Heart right ventricle (tissue), 16 donors: ENCODE results near the gene MYCBP2. TPM values are rescaled to one million over a fixed set of nuclear protein-coding genes. Genes with fewer than 3 reads are reported as not detected.

Experiments used
- ATAC-seq, 8 donors: fragments of 200-7000 bp; cut with Tn5 transposase; one replicate each; pipeline ENCODE4 v1.9.1; 2020; ENCODE audit warnings: mild to moderate bottlenecking in 8 of 8, moderate library complexity in 8 of 8, moderate number of reproducible peaks in 1 of 8
- DNase-seq, 2 donors: peaks; one replicate each; pipeline ENCODE4 v3.0.0-alpha.2; 2020
- H3K27ac ChIP-seq, 10 donors: fragments of 200-600 bp; sonication (generic) in 2 of 10; one replicate each; pipeline versions ENCODE4 v1.5.0 to v1.8.0; 2020 to 2022; ENCODE audit warnings: mild to moderate bottlenecking in 3 of 10
- H3K27me3 ChIP-seq, 7 donors: fragments of 200-600 bp; one replicate each; pipeline ENCODE4 v1.8.0; 2021 to 2022; ENCODE audit warnings: mild to moderate bottlenecking in 2 of 7
- H3K36me3 ChIP-seq, 9 donors: fragments of 200-600 bp; sonication (generic) in 1 of 9; one replicate each; pipeline versions ENCODE4 v1.5.0 to v1.8.0; 2020 to 2022; ENCODE audit warnings: mild to moderate bottlenecking in 2 of 9
- H3K4me1 ChIP-seq, 9 donors: fragments of 200-600 bp; sonication (generic) in 1 of 9; one replicate each; pipeline versions ENCODE4 v1.5.0 to v1.8.0; 2020 to 2022; ENCODE audit warnings: mild to moderate bottlenecking in 4 of 9
- H3K4me3 ChIP-seq, 10 donors: fragments of 200-600 bp; sonication (generic) in 2 of 10; one replicate each; pipeline versions ENCODE4 v1.5.0 to v1.8.0; 2020 to 2022; ENCODE audit warnings: mild to moderate bottlenecking in 7 of 10, moderate library complexity in 2 of 10
- H3K9me3 ChIP-seq, 11 donors: fragments of 200-600 bp in 10 of 11; sonication (generic) in 2 of 11; one replicate each; pipeline versions ENCODE4 v1.5.0 to v1.8.0; 2013 to 2022; ENCODE audit warnings: mild to moderate bottlenecking in 2 of 11, control low read depth in 1 of 11, moderate library complexity in 1 of 11
- WGBS, 2 donors: extraction: QIAGEN DNeasy Blood & Tissue Kit; methylation state at CpG; one replicate each; pipeline ENCODE4 v1.1.7; 2013; ENCODE audit warnings: inconsistent platforms in 1 of 2; 5-methylcytosine and 5-hydroxymethylcytosine counted together
- intact Hi-C, 10 donors: fragments of 100-400 bp; cut with DNase I; formaldehyde crosslinking; loops; one replicate each; pipeline versions ENCODE4 v1.11.1 to v1.14.2; 2022
- polyA plus RNA-seq, 2 donors: library from polyadenylated mRNA; stranded (reverse); fragments of 200-250 nt; gene quantifications; one replicate each; pipeline ENCODE4 v1.2.3, GENCODE V29; 2013
- total RNA-seq, 10 donors: library from RNA; stranded (reverse); fragmentation: NEBNext Ultra II Directional in 3 of 10; extraction: Animal tissue kit (Norgen Biotek cat#: 25700) in 3 of 10; gene quantifications; one replicate each; pipeline versions ENCODE4 v1.2.1 to v1.2.4, GENCODE V29; 2021 to 2023
- TF ChIP-seq, protein P1 (sequence below), 9 donors: fragments of 200-600 bp; sonication (generic) in 2 of 9; IDR thresholded peaks; one replicate each; pipeline versions ENCODE4 v1.5.0 to v1.8.0; 2021 to 2022; ENCODE audit warnings: antibody characterized with exemption in 9 of 9, mild to moderate bottlenecking in 5 of 9, moderate library complexity in 1 of 9
- donor health status: Arrhythmogenic right ventricular cardiomyopathy.
- donor health status: ischemic (EF 13 %, LVEDD 7.1; RV severe dilation, severe dysfunction).
- donor health status: healthy with polysubstance abuse.
- donor health status: DM: no; HTN: yes; CAD: no.
- donor health status: DM: no; HTN: no; CAD: no.
- donor health status: ischemic (EF 25% LVEDD 6.9; RV normal size, moderate dysfunction).
- donor health status: ischemic (EF 25% LVEDD 5.7; RV mildly dilated, moderate dysfunction).
- donor health status: healthy.
- donor health status: DM: yes; HTN: yes; CAD: no.
- donor health status: Ischemic cardiomyopathy.
- donor health status: ischemic (EF 35%, LVEDD 5.7; RV mildly dilated, moderate dysfunction).
- donor health status: nonischemic (EF 11% LVEDD 7.7; RV severe dilation, severe dysfunction).
- donor health status: DM: yes; HTN: yes; CAD: no.
- donor health status: PGD.
- donor health status: ischemic (EF 29% LVEDD 5.4; RV normal size, mild dysfunction).
- donor health status: nonischemic (EF 23%, LVEDD 6.1; RV moderate dilation, normal function).

The MYCBP2 gene
- total and polyA plus RNA-seq, 12 donors: 18.6 to 70.7 (median 52.4) TPM

DNA sequence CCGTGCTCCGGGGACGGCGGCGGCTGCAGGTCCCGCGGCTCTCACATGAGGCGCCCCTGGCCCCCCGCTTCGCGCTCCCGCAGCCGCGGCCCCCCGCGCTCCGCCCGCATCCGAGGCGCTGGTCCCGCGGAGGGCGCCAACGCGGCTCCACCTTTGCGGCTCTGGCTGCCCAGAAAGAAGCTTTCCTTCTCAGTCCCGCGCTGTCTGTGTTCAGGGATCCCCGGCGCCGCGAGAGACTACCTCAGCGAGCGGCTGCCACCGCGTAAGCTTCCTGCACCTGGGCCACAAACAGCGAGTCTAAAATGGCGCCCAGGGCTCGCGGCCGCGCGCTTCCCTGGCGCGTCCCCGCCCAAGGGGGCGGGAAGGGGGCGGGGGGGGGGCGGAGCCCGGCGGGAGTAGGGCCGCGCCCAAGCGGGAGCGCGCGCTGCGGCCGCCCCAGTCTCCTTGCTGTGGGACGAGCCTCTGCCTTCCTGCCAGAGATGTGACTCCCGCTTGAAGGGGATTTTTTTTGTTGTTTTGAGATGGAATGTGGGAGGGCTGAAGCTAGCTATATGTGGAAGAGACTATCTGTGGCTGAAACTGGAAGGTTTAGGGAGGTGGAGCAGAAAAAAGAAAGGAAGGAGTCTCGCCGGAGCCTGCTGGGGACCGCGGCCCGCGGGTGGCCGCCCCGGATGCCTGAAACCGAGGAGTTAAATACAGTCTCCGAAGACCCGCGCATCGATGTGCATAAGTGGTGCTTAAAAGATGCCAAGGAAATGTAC is 299.9 kb downstream of the MYCBP2 start, which contains the start of gene FBXL3:
Gene FBXL3 (minus strand): TSS at position 299 of the 761 bp plus-strand sequence. CDS start 5,299 bp downstream, outside the sequence.
- Histone ChIP-seq H3K27me3 (no peaks in the 10 kb centered on the region), H3K36me3 (peaks cover 0 to 7% (median 0%) of the 10 kb centered on the region in 9 donors), H3K4me1 (peaks cover 4 to 59% (median 48%) of the 10 kb centered on the region in 9 donors), H3K9me3 (no peaks in the 10 kb centered on the region), H3K4me3 (peak within 1 kb of the TSS; percentile 70 to 100 (median 92)), H3K27ac (peak within 1 kb of the TSS; percentile 96 to 100 (median 99))
- intact Hi-C loops: loop anchor here in 2 of 10 donors (5.0 kb wide), 2 partner anchors 35 to 300 kb away; partner anchors contain the start of genes CLN5 (in 1 of the 2) and MYCBP2 (in 1 of the 2)
- ATAC-seq: peak; percentile 87 to 95 (median 91)
- TF ChIP-seq, protein P1, sequence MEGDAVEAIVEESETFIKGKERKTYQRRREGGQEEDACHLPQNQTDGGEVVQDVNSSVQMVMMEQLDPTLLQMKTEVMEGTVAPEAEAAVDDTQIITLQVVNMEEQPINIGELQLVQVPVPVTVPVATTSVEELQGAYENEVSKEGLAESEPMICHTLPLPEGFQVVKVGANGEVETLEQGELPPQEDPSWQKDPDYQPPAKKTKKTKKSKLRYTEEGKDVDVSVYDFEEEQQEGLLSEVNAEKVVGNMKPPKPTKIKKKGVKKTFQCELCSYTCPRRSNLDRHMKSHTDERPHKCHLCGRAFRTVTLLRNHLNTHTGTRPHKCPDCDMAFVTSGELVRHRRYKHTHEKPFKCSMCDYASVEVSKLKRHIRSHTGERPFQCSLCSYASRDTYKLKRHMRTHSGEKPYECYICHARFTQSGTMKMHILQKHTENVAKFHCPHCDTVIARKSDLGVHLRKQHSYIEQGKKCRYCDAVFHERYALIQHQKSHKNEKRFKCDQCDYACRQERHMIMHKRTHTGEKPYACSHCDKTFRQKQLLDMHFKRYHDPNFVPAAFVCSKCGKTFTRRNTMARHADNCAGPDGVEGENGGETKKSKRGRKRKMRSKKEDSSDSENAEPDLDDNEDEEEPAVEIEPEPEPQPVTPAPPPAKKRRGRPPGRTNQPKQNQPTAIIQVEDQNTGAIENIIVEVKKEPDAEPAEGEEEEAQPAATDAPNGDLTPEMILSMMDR (IDR thresholded peaks at IDR 0.05): no peak
- 0 to 1% methylated on average over 59 to 74 of the region's 74 CpGs for WGBS, 2 donors
- DNase-seq: peak; percentile 84 to 87

DNA sequence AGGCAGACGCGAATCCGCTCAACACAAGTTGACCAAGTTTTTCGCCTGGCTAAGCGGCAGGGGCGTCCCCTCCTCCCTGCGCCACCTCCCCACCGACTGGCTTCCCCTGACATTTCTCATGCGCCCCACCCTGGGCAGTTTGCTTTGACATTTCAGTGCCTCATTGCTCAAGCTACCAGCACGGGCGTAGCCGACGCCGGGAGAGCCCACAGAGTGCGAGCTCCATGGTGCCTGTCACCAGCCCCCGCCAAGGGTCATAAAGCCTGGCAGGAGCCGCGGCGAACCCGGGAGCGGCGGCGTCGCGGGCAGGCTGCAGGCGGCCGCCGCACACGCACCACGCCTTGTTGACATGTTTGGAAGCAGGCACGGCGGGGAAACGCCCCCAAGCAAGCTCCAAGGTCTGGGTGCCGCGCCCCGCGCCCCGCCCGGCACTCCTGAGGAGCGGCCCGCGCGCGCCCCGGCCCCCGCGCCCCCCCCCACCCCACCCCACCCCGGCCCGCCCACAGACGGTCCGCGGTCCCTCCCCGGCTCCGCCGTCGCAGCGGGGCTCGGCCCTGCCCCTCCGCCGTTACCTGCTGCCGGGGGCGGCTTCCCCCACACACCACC is 300.5 kb downstream of the MYCBP2 start:
- Histone ChIP-seq H3K27me3 (no peaks in the 10 kb centered on the region), H3K4me1 (peaks cover 4 to 59% (median 54%) of the 10 kb centered on the region in 9 donors), H3K9me3 (no peaks in the 10 kb centered on the region), H3K27ac (peak overlapping the region; percentile 96 to 100 (median 99)), H3K36me3 (peaks cover 0 to 12% (median 0%) of the 10 kb centered on the region in 9 donors), H3K4me3 (peak overlapping the region; percentile 70 to 100 (median 92))
- ATAC-seq: peak; percentile 62 to 88 (median 78)
- TF ChIP-seq, protein P1 (IDR thresholded peaks at IDR 0.05): no peak
- 1% methylated on average over 37 to 62 of the region's 62 CpGs for WGBS, 2 donors
- peak; percentile 72 to 86 for DNase-seq
- intact Hi-C loops: loop anchor here in 2 of 10 donors (5.0 kb wide), 2 partner anchors 34 to 301 kb away; partner anchors contain the start of genes CLN5 (in 1 of the 2) and MYCBP2 (in 1 of the 2)

DNA sequence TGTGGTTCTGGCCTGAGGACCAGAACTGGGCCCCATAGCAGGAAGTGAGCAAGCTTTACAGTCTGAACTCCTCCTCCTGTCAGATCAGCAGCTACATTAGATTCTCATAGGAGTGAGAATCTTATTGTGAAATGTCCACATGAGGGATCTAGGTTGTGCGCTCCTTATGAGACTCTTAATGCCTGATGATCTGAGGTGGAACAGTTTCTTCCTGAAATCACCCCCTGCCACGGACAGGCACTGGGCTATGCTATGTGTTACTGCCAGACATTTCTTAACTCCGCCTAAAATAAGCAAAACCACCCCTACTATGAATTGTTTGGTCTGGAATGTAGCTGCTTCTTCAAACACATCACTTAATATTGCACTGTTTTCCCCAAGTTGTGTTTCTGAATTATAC is 304.6 kb downstream of the MYCBP2 start:
- 56 to 58% methylated on average over 3 of the region's 3 CpGs for WGBS, 2 donors
- no peaks in the 10 kb centered on the region for H3K9me3 ChIP-seq
- no peaks in the 10 kb centered on the region for H3K27me3 ChIP-seq
- TF ChIP-seq, protein P1 (IDR thresholded peaks at IDR 0.05): no peak
- H3K4me1 ChIP-seq: peaks cover 4 to 82% (median 74%) of the 10 kb centered on the region in 9 donors
- DNase-seq (no peak), ATAC-seq (no peak)
- H3K4me3 ChIP-seq: peak overlapping the region in 1 of 10 donors; percentile 1
- intact Hi-C loops: no loop called here
- peaks cover 0 to 47% (median under 1%) of the 10 kb centered on the region in 9 donors for H3K36me3 ChIP-seq
- H3K27ac ChIP-seq: peak overlapping the region in 2 of 10 donors; percentile 19 to 23

DNA sequence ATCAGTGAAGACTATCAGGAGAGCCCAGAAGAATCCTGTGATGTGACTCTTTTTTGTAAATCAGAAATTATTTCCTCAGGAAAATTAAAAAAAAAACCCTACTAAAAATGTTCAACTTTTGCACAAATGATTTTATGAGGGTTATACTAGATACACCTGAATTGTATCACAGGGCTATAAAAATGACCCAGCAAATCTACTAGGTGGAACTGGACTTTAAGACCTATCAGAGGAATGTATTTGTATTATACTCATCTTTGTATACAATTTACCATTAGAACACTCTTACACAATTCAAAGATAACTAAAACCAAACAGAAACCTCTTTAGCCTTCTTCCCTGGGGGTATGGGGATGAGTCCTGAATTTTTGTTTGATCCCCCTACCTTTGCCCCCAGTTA is 307.1 kb downstream of the MYCBP2 start:
- H3K4me1 ChIP-seq: peaks cover 0 to 97% (median 81%) of the 10 kb centered on the region in 9 donors
- DNase-seq (no peak), ATAC-seq (no peak)
- TF ChIP-seq, protein P1 (IDR thresholded peaks at IDR 0.05): no peak
- no peaks in the 10 kb centered on the region for H3K27me3 ChIP-seq
- intact Hi-C loops: no loop called here
- no peaks in the 10 kb centered on the region for H3K9me3 ChIP-seq
- no peak overlapping the region for H3K4me3 ChIP-seq
- H3K36me3 ChIP-seq: peaks cover 0 to 73% (median 3%) of the 10 kb centered on the region in 9 donors
- no peak overlapping the region for H3K27ac ChIP-seq
